Neural progenitor cell (in vitro differentiated cells): ENCODE measurements around the gene MPHOSPH8. TPM values are rescaled to one million over a fixed set of nuclear protein-coding genes. Genes with fewer than 3 reads are reported as not detected.

Experiments
- DNase-seq: peaks from one replicate; pipeline ENCODE4 v3.0.0-alpha.2; 2016; ENCODE audit warnings: low spot score
- H2AFZ ChIP-seq: fragments of 200-600 bp; sonication (generic); replicated peaks from 2 replicates; pipeline ENCODE4 v1.6.1; 2016; ENCODE audit warnings: antibody characterized with exemption
- H3F3A ChIP-seq: fragments of 200-600 bp; sonication (generic); 2 replicates; pipeline ENCODE4 v1.6.1; 2016; ENCODE audit warnings: antibody characterized with exemption, low read depth
- H3K27ac ChIP-seq: fragments of 200-600 bp; sonication (generic); 2 replicates; pipeline ENCODE4 v1.5.1; 2016; ENCODE audit warnings: mild to moderate bottlenecking
- H3K27me3 ChIP-seq: fragments of 200-600 bp; sonication (generic); 2 replicates; pipeline ENCODE4 v1.6.1; 2016; ENCODE audit warnings: mild to moderate bottlenecking, moderate library complexity
- H3K36me3 ChIP-seq: fragments of 200-600 bp; sonication (generic); 2 replicates; pipeline ENCODE4 v1.5.1; 2016
- H3K4me1 ChIP-seq: fragments of 200-600 bp; sonication (generic); 2 replicates; pipeline ENCODE4 v1.6.1; 2016; ENCODE audit warnings: mixed run types
- H3K4me2 ChIP-seq: fragments of 200-600 bp; sonication (generic); 2 replicates; pipeline ENCODE4 v1.6.1; 2016
- H3K4me3 ChIP-seq: fragments of 200-600 bp; sonication (generic); 2 replicates; pipeline ENCODE4 v1.5.1; 2016
- H3K79me2 ChIP-seq: fragments of 200-600 bp; sonication (generic); 2 replicates; pipeline ENCODE4 v1.6.1; 2016; ENCODE audit warnings: low read depth
- H3K9ac ChIP-seq: fragments of 200-600 bp; sonication (generic); 2 replicates; pipeline ENCODE4 v1.6.1; 2016
- H3K9me3 ChIP-seq: fragments of 200-600 bp; sonication (generic); 2 replicates; pipeline ENCODE4 v1.5.1; 2016; ENCODE audit warnings: low read depth
- H4K20me1 ChIP-seq: fragments of 200-600 bp; sonication (generic); 2 replicates; pipeline ENCODE4 v1.6.1; 2016; ENCODE audit warnings: low read depth
- H3K27ac Mint-ChIP-seq: 3 replicates; pipeline ENCODE4 v1.8.0; 2021; ENCODE audit warnings: mixed read lengths
- H3K27me3 Mint-ChIP-seq: 2 replicates; pipeline ENCODE4 v1.8.0; 2022; ENCODE audit warnings: low read depth, mild to moderate bottlenecking, inconsistent platforms, moderate library complexity, mixed read lengths; ENCODE audit not compliant: insufficient read depth
- H3K36me3 Mint-ChIP-seq: 3 replicates; pipeline ENCODE4 v1.8.0; 2021; ENCODE audit warnings: mixed read lengths
- H3K4me1 Mint-ChIP-seq: 3 replicates; pipeline ENCODE4 v1.8.0; 2021; ENCODE audit warnings: mixed read lengths
- H3K4me3 Mint-ChIP-seq: 3 replicates; pipeline ENCODE4 v1.8.0; 2021; ENCODE audit warnings: mild to moderate bottlenecking, moderate library complexity, mixed read lengths
- H3K9me3 Mint-ChIP-seq: 3 replicates; pipeline ENCODE4 v1.8.0; 2020; ENCODE audit warnings: mixed read lengths
- CTCF ChIP-seq: fragments of 200-600 bp; sonication (generic); IDR thresholded peaks from 2 replicates; pipeline ENCODE4 v1.5.1; 2017; ENCODE audit warnings: antibody characterized with exemption, mild to moderate bottlenecking
- EZH2 ChIP-seq: fragments of 200-600 bp; sonication (generic); IDR thresholded peaks from 2 replicates; pipeline ENCODE4 v1.6.1; 2017; ENCODE audit warnings: antibody characterized with exemption, mild to moderate bottlenecking, moderate library complexity
- EZH2phosphoT487 ChIP-seq: fragments of 200-600 bp; sonication (generic); IDR thresholded peaks from 2 replicates; pipeline ENCODE4 v1.6.1; 2017; ENCODE audit warnings: antibody characterized with exemption
- total RNA-seq: library from RNA; depleted of rRNA; stranded (reverse); fragments of >200 nt; gene quantifications from 2 replicates; pipeline ENCODE4 v1.2.3, GENCODE V29; 2015; ENCODE audit warnings: low replicate concordance

MPHOSPH8 gene
- total RNA-seq, 1 donor from 2014 or later = 6.4 TPM

- H3K4me3 ChIP-seq = no peak overlapping the region
- no peaks in the 10 kb centered on the region for H3K4me1 Mint-ChIP-seq
- no peak overlapping the region for H2AFZ ChIP-seq
- no peaks in the 10 kb centered on the region for H3K27me3 ChIP-seq
- no peak overlapping the region for H3K4me2 ChIP-seq
- H3K9ac ChIP-seq = no peak overlapping the region
- peaks cover 4% of the 10 kb centered on the region for H3K27me3 Mint-ChIP-seq
- H3K27ac ChIP-seq = no peak overlapping the region
- H4K20me1 ChIP-seq = peaks cover 14% of the 10 kb centered on the region
- DNase-seq = no peak
- no peak overlapping the region for H3K27ac Mint-ChIP-seq
- peaks cover 5% of the 10 kb centered on the region for H3K36me3 ChIP-seq
- H3K36me3 Mint-ChIP-seq = peaks cover 11% of the 10 kb centered on the region
- TF ChIP-seq CTCF = no peak
- no peak for TF ChIP-seq EZH2
- no peak for TF ChIP-seq EZH2phosphoT487
- no peaks in the 10 kb centered on the region for H3K9me3 ChIP-seq
- no peak overlapping the region for H3K4me3 Mint-ChIP-seq
- H3K4me1 ChIP-seq = no peaks in the 10 kb centered on the region
- H3F3A ChIP-seq = peaks cover 4% of the 10 kb centered on the region
- peaks cover 62% of the 10 kb centered on the region for H3K79me2 ChIP-seq
- H3K9me3 Mint-ChIP-seq = no peaks in the 10 kb centered on the region
These were observed 79.9 kb downstream of the MPHOSPH8 start for GRCh38 chr13:19713186-19713965.

- H3K4me1 ChIP-seq = no peaks in the 10 kb centered on the region
- H3K27ac ChIP-seq = no peak overlapping the region
- peaks cover 32% of the 10 kb centered on the region for H4K20me1 ChIP-seq
- Mint-ChIP-seq H3K27me3 (peaks cover 4% of the 10 kb centered on the region), H3K36me3 (peaks cover 22% of the 10 kb centered on the region), H3K4me1 (no peaks in the 10 kb centered on the region), H3K4me3 (no peak overlapping the region), H3K27ac (no peak overlapping the region), H3K9me3 (no peaks in the 10 kb centered on the region)
- no peak overlapping the region for H3K4me2 ChIP-seq
- no peaks in the 10 kb centered on the region for H3K9me3 ChIP-seq
- DNase-seq = no peak
- H3K79me2 ChIP-seq = peaks cover 81% of the 10 kb centered on the region
- H3K36me3 ChIP-seq = peaks cover 17% of the 10 kb centered on the region
- no peak overlapping the region for H3K9ac ChIP-seq
- no peaks in the 10 kb centered on the region for H3K27me3 ChIP-seq
- H2AFZ ChIP-seq = no peak overlapping the region
- peaks cover 10% of the 10 kb centered on the region for H3F3A ChIP-seq
- no peak overlapping the region for H3K4me3 ChIP-seq
- TF ChIP-seq EZH2 (no peak), EZH2phosphoT487 (no peak), CTCF (no peak)
These were observed 86.6 kb downstream of the MPHOSPH8 start for GRCh38 chr13:19720039-19720438.

Other genes starting within 250 kb of the MPHOSPH8 start
- 0.06 and 0.17 TPM in 2 replicates for gene TPTE2, start 72.1 kb upstream of the MPHOSPH8 start, total RNA-seq
- gene PSPC1, start 149.3 kb downstream of the MPHOSPH8 start, total RNA-seq = 77.0 and 87.0 TPM in 2 replicates
- 17.7 and 22.1 TPM in 2 replicates for gene ZMYM5, start 230.0 kb downstream of the MPHOSPH8 start, total RNA-seq